Fibroblast of lung (primary cell): ENCODE data around the gene TMEM62. TPM values are rescaled to one million over a fixed set of nuclear protein-coding genes. Genes with fewer than 3 reads are reported as not detected.

Experiments used
- DNase-seq, 2 donors: peaks; one replicate each; pipeline versions ENCODE4 v3.0.0 to v3.0.0-alpha.2; 2010; ENCODE audit warnings: low read depth in 2 of 2
- H2AFZ ChIP-seq: 2 replicates; pipeline ENCODE4 v1.5.1; 2012; ENCODE audit warnings: low read length, control low read depth, inconsistent platforms
- H3K27ac ChIP-seq: 2 replicates; pipeline ENCODE4 v1.5.1; 2011; ENCODE audit warnings: low read length, control low read depth; ENCODE audit not compliant: insufficient read depth
- H3K27me3 ChIP-seq: 2 replicates; pipeline ENCODE4 v1.5.1; 2011; ENCODE audit warnings: mild to moderate bottlenecking, low read length; ENCODE audit not compliant: control insufficient read depth, insufficient read depth
- H3K36me3 ChIP-seq: 2 replicates; pipeline ENCODE4 v1.5.1; 2011; ENCODE audit warnings: low read length; ENCODE audit not compliant: control insufficient read depth, insufficient read depth
- H3K4me1 ChIP-seq: 2 replicates; pipeline ENCODE4 v1.5.1; 2011; ENCODE audit warnings: low read length; ENCODE audit not compliant: control insufficient read depth, insufficient read depth; ENCODE audit errors: extremely low read depth
- H3K4me2 ChIP-seq: 2 replicates; pipeline ENCODE4 v1.5.1; 2011; ENCODE audit warnings: low read length, control low read depth; ENCODE audit not compliant: insufficient read depth; ENCODE audit errors: extremely low read depth
- H3K4me3 ChIP-seq, 4 experiments: fragments of 200-600 bp in 1 of 4; sonication (generic) in 1 of 4; replicated peaks in 1 of 4; 2 replicates each; pipeline ENCODE4 v1.5.1; 2011 to 2016; ENCODE audit warnings: low read length in 4 of 4, low read depth in 3 of 4, mild to moderate bottlenecking in 3 of 4, control low read depth in 2 of 4, inconsistent platforms in 1 of 4, mixed read lengths in 1 of 4; ENCODE audit not compliant: insufficient read depth in 1 of 4; ENCODE audit errors: control extremely low read depth in 1 of 4
- H3K79me2 ChIP-seq: 2 replicates; pipeline ENCODE4 v1.5.1; 2012; ENCODE audit warnings: mild to moderate bottlenecking, low read length, inconsistent platforms; ENCODE audit not compliant: control insufficient read depth, insufficient read depth
- H3K9ac ChIP-seq: 2 replicates; pipeline ENCODE4 v1.5.1; 2011; ENCODE audit warnings: mild to moderate bottlenecking, low read length, control low read depth; ENCODE audit not compliant: insufficient read depth
- H3K9me3 ChIP-seq: 2 replicates; pipeline ENCODE4 v1.5.1; 2012; ENCODE audit warnings: low read depth, low read length; ENCODE audit not compliant: control insufficient read depth, insufficient read depth
- H4K20me1 ChIP-seq: 2 replicates; pipeline ENCODE4 v1.5.1; 2011; ENCODE audit warnings: low read length; ENCODE audit not compliant: control insufficient read depth, insufficient read depth; ENCODE audit errors: extremely low read depth
- EZH2 ChIP-seq: IDR thresholded peaks from 2 replicates; pipeline ENCODE4 v1.5.1; 2012; ENCODE audit warnings: low read length, control low read depth, mild to moderate bottlenecking; ENCODE audit errors: missing control alignments
- polyA plus RNA-seq, 2 donors: library from polyadenylated mRNA; depleted of rRNA in 1 of 2; stranded (reverse) in 1 of 2; unstranded in 1 of 2; fragments of >200 nt; gene quantifications; 2 replicates each; pipeline ENCODE4 v1.2.1, GENCODE V29; 2011 to 2012; ENCODE audit warnings: missing spikeins in 1 of 2
- total RNA-seq: library from RNA; depleted of rRNA; stranded (reverse); fragments of >200 nt; gene quantifications from 2 replicates; pipeline ENCODE4 v1.2.1, GENCODE V29; 2014
- TF ChIP-seq, protein P1 (sequence below), 2 donors: IDR thresholded peaks in 1 of 2; conservative IDR thresholded peaks in 1 of 2; 1 replicate in 1 of 2; 2 replicates in 1 of 2; pipeline ENCODE4 v1.5.1; 2011 to 2012; ENCODE audit warnings: low read length in 2 of 2, control low read depth in 1 of 2, inconsistent platforms in 1 of 2, low read depth in 1 of 2, mild to moderate bottlenecking in 1 of 2

Gene TMEM62
- total and polyA plus RNA-seq, 2 donors (not counting 1 experiment from before 2014, with no cell fraction given): 10.7 to 20.8 TPM

DNA sequence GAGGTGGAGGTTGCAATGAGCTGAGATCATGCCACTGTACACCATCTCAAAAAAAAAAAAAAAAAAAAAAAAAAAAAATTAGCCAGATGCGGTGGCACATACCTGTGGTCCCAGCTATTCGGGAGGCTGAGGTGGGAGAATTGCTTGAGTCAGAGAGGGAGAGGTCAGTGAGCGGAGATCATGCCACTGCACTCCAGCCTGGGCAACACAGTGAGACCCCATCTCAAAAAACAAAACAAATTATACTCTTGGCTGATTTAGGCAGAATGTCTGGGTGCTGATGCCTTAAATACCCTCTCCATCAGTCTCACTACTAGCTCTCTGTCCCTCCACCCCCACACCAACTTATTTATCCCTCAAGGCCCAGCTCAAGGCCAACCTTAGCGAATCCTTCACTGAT, 41.5 kb upstream of the TMEM62 start:
- H3K4me2 ChIP-seq: no peak overlapping the region
- H3K79me2 ChIP-seq: peaks cover 20% of the 10 kb centered on the region
- no peaks in the 10 kb centered on the region for H3K27me3 ChIP-seq
- H3K4me3 ChIP-seq: no peak overlapping the region
- H4K20me1 ChIP-seq: no peaks in the 10 kb centered on the region
- H3K36me3 ChIP-seq: no peaks in the 10 kb centered on the region
- DNase-seq: no peak
- H3K9me3 ChIP-seq: no peaks in the 10 kb centered on the region
- H3K27ac ChIP-seq: peak overlapping the region; percentile 55
- H3K9ac ChIP-seq: no peak overlapping the region
- H3K4me1 ChIP-seq: peaks cover 10% of the 10 kb centered on the region
- TF ChIP-seq EZH2: no peak
- TF ChIP-seq, protein P1, sequence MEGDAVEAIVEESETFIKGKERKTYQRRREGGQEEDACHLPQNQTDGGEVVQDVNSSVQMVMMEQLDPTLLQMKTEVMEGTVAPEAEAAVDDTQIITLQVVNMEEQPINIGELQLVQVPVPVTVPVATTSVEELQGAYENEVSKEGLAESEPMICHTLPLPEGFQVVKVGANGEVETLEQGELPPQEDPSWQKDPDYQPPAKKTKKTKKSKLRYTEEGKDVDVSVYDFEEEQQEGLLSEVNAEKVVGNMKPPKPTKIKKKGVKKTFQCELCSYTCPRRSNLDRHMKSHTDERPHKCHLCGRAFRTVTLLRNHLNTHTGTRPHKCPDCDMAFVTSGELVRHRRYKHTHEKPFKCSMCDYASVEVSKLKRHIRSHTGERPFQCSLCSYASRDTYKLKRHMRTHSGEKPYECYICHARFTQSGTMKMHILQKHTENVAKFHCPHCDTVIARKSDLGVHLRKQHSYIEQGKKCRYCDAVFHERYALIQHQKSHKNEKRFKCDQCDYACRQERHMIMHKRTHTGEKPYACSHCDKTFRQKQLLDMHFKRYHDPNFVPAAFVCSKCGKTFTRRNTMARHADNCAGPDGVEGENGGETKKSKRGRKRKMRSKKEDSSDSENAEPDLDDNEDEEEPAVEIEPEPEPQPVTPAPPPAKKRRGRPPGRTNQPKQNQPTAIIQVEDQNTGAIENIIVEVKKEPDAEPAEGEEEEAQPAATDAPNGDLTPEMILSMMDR (conservative IDR thresholded peaks at IDR 0.05 in 1 of 2, IDR thresholded peaks at IDR 0.05 in 1 of 2; ENCODE audit: low read depth in 1 of 2, low read length in 2 of 2): no peak
- H2AFZ ChIP-seq: no peak overlapping the region

GRCh38 chr15:43093026-43093425, 40.4 kb upstream of the TMEM62 start:
- peak; percentile 64 to 88 for DNase-seq
- Histone ChIP-seq H4K20me1 (no peaks in the 10 kb centered on the region), H3K27me3 (no peaks in the 10 kb centered on the region), H3K36me3 (no peaks in the 10 kb centered on the region), H3K9ac (no peak overlapping the region), H3K9me3 (no peaks in the 10 kb centered on the region), H3K79me2 (peaks cover 20% of the 10 kb centered on the region), H3K27ac (peak overlapping the region; percentile 55), H2AFZ (no peak overlapping the region), H3K4me1 (peaks cover 10% of the 10 kb centered on the region), H3K4me3 (no peak overlapping the region), H3K4me2 (no peak overlapping the region)
- TF ChIP-seq, protein P1 (conservative IDR thresholded peaks at IDR 0.05 in 1 of 2, IDR thresholded peaks at IDR 0.05 in 1 of 2; ENCODE audit: low read depth in 1 of 2, low read length in 2 of 2): no peak
- TF ChIP-seq EZH2: no peak

- TF ChIP-seq EZH2: no peak
- TF ChIP-seq, protein P1 (conservative IDR thresholded peaks at IDR 0.05 in 1 of 2, IDR thresholded peaks at IDR 0.05 in 1 of 2; ENCODE audit: low read depth in 1 of 2, low read length in 2 of 2): no peak
- Histone ChIP-seq H3K9me3 (no peaks in the 10 kb centered on the region), H3K9ac (no peak overlapping the region), H3K4me2 (no peak overlapping the region), H4K20me1 (no peaks in the 10 kb centered on the region), H3K4me1 (peaks cover 10% of the 10 kb centered on the region), H3K79me2 (peaks cover 20% of the 10 kb centered on the region), H2AFZ (no peak overlapping the region), H3K36me3 (no peaks in the 10 kb centered on the region), H3K27me3 (no peaks in the 10 kb centered on the region), H3K4me3 (no peak overlapping the region), H3K27ac (no peak overlapping the region)
- DNase-seq: no peak
Observed at GRCh38 chr15:43094416-43095030, 38.9 kb upstream of the TMEM62 start.
